ENCODE data around the gene INAVA. TPM values are rescaled to one million over a fixed set of nuclear protein-coding genes. Genes with fewer than 3 reads are reported as not detected.
"Not testable (repeated sequence)": the region's sequence is repeated elsewhere in the genome, so short reads cannot be mapped to it uniquely, and the experiment has no call there.

The INAVA gene
- total RNA-seq, 1 donor from 2014 or later = 0.45 TPM

DNA sequence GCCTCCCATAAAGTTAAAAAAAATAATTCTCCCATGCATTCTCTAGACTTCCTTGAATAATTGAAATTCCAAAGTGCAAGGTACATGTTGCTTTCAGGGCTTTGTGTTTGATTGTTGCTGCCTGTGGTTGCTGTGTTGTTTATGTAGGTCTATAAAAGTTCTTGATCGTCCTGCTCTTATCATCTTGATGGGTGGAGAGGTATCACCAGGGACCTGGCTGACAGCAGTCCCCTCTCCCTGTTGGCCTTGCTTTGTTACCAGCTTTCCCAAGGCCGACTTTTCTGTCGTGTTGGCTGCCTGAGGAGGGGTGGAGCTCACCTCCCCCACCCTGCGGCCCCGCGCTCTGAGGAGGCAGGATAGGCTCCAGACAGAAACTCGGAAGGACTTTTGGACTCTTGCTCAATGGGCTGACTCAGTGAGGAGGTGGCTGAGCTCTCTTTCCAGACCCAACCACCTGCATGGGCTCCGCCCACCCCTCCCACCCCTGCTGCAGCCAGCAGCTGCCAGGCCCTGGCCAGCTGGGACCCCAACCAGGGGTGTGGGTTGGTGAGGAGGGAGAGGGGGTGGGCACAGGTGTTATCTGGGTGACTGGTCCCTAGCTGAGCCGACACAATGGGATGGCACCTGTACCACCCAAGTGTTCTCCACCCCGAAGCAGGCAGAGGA is 2.0 kb downstream of the INAVA start:
- peak; percentile 58 for DNase-seq (ENCODE audit: low spot score)
- peak; percentile 83 for ATAC-seq

DNA sequence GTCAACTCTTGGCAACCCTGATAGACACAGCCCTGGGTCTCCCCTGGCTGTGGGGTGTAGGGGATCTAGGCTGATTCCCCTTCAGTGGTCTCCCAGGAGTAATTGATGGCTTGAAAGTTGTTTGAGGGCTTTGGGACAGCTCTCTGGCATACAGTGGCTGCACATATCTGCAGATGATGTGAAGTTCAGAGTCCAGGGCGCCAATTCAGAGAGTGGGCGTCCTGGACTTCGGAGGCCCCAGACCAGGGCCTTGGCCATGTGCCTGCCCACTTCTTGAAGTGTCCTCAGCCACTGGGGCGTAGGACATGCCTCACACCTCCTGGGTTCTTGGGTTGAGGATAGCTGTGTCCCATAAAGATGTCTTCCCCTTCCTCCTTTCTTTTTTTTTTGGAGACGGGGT is 2.6 kb downstream of the INAVA start:
- no peak for DNase-seq (ENCODE audit: low spot score)
- no peak for ATAC-seq

DNA sequence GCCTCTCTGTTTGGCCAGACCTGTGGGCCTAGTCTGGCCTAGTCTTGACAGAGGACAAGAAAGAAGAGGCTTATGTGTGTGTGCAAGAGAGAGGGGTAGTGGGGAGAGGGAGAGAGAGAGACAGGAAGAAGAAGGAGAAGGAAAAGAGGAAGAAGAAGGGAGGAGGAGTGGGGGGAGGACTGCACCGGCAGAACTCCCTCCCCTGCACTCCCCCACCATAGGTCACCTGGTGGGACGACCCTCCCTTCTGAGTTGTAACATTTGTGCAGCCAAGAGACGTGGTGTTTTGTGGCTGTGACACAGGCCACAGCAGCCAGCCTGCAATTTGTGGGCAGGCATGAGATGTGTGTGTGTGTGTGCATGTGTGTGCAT is 4.3 kb downstream of the INAVA start:
- DNase-seq (ENCODE audit: low spot score) = no peak
- ATAC-seq = no peak

- ATAC-seq (no peak), DNase-seq (ENCODE audit: low spot score) (no peak)
Observed at GRCh38 chr1:200899451-200899915, 4.8 kb downstream of the INAVA start.

- ATAC-seq (no peak), DNase-seq (ENCODE audit: low spot score) (no peak)
Observed at GRCh38 chr1:200899954-200900867, 5.5 kb downstream of the INAVA start.

DNA sequence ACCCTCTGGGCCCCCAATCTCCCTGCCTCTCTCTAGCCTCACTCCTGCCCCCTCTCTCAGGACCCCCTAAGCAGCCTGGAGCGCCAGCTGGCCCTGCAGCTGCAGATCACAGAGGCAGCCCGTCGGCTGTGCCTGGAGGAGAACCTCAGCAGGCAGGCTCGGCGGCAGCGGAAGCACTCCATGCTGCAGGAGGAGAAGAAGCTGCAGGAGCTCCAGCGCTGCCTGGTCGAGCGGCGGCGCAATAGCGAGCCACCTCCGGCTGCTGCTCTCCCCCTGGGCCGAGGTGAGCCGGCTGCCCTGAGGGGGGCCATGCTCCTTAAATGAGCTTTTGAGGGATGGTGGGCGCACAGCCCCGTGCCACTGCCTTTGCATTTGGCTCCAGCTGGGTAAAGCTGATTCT is 6.2 kb downstream of the INAVA start:
- DNase-seq (ENCODE audit: low spot score) (no peak), ATAC-seq (no peak)

DNA sequence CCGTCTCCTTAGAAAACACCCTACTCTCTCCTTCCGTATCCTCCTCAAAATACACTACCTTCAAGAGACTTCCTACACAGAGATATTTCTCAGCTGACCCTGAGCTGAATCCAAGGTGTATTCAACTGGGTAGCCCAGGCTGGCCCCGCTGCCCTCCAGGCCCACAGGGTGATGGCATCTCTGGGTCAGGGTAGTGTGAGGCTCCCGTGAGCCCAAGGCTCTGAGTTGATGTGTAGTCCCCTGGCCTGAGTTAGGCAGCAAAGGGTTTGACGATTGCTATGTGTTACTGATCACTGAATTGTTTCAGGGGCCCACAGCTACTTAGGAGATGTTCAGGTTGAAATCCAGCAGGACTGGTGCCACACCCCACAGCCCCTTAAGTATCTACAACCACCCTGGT is 6.7 kb downstream of the INAVA start:
- ATAC-seq (no peak), DNase-seq (ENCODE audit: low spot score) (no peak)

DNA sequence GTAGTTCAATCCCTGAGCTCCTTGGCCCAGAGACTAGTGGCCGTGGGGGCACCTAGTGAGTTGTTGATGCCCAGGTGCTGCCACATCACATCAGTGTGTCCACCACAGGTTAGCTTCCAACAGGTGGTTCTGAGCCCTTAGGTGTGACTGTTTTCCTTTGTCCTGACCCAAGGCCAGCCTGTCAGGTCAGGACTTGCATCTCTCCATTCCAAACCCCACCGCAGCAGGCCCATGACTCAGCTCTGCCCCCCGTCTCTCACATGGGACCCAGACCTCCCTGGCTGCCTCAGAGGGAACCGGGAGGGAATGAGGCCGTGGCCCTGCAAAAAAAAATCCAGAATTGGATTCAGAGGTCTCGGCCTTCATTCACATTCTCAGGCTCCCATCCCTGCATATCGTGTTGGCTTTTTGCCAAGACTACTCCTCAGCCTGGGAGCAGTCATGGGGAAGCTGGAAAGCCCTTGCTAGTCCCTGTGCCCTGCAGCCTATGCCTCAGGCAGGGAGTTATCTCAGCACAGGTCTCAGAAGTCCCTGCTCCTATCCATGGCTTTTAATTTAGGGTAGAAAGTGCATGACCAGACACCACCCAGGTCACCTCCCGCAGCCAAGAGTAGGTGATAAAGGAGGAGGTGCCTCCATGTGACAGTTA is 7.2 kb downstream of the INAVA start:
- no peak for DNase-seq (ENCODE audit: low spot score)

GRCh38 chr1:200903793-200904192 is 9.1 kb downstream of the INAVA start:
- DNase-seq (ENCODE audit: low spot score) (no peak), ATAC-seq (no peak)

More for the DNA sequence above, 7.2 kb downstream of the INAVA start:
- no peak for ATAC-seq

DNA sequence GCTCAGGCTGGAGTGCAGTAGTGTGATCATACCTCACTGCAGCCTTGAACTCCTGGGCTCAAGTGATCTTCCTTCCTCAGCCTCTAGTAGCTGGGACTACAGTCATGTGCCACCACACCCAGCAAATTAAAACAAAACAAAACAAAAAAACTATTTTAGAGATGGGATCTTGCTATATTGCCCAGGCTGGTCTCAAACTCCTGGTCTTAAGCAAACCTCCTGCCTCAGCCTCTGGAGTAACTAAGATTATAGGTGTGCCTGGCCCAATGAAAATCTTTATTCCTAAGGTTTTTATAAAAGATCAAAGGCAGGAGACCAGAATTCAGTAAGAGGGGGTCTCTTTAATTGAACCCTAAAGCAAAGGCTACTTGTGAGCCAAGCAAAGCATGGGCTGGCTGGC is 10.1 kb downstream of the INAVA start:
- DNase-seq (ENCODE audit: low spot score) (no peak), ATAC-seq (no peak)

- no peak for DNase-seq (ENCODE audit: low spot score)
- no peak for ATAC-seq
Observed at GRCh38 chr1:200905411-200906052, 10.8 kb downstream of the INAVA start.

DNA sequence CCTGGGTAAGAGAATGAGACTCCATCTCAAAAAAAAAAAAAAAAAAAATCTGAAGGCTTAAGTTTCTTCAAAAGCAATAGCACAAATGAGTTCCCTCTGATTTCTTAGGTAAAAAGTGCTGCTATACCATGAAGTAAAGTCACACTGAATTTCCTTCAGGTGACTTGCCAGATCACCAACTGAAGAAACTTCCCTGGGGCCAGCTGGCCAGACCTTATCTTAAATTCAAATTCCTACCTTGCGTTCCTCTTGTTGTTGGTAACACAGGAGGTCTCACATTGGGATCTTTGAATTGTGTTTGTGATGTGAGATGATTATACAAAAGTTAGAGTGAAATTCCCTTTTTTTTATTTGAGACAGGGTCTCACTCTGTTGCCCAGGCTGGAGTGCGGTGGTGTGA is 11.8 kb downstream of the INAVA start:
- DNase-seq (ENCODE audit: low spot score) = no peak
- no peak for ATAC-seq

DNA sequence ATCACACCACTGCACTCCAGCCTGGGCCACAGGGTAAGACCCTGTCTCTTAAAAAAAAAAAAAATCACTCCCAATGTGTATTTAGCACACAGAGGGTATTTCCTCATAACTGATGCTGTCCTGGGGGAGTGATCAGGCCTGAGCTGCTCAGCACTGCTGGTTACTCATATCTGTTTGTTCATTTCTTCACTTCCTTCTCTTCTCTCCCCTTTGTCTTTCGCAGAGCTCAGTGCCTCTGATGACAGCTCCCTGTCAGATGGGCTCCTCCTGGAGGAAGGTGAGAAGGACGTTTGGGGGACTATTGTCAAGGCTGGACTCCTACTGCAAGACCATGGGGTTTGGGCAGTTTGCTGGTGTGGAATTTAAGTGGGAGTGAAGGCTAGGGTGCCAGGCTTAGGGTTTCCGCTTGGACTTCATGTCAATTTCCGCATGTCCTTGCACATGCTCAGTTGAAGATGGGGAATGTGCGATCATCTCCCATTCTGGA is 13.0 kb downstream of the INAVA start:
- DNase-seq (ENCODE audit: low spot score) (no peak), ATAC-seq (no peak)

GRCh38 chr1:200908191-200908868 is 13.6 kb downstream of the INAVA start:
- DNase-seq (ENCODE audit: low spot score) (no peak), ATAC-seq (no peak)

DNA sequence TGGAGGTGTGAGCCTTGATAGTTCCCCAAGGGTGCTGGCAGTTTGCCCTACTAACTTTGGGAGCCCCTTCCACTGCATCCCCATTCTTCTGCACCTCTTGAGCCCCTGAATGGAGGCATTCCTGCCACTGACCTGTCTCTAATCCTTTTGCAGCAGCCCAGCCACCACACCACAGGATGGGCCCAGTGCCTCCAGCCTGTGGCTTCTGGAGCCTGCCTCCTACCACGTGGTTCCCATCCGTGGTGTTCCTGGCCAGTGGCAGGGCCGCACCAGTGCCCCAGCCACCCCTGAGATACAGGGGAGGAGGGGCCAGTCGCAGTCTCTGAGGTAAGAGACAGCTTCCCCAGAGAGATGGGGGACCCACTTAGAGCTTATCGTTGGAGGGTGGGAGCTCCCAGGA is 14.4 kb downstream of the INAVA start:
- DNase-seq (ENCODE audit: low spot score) = no peak
- ATAC-seq = no peak

DNA sequence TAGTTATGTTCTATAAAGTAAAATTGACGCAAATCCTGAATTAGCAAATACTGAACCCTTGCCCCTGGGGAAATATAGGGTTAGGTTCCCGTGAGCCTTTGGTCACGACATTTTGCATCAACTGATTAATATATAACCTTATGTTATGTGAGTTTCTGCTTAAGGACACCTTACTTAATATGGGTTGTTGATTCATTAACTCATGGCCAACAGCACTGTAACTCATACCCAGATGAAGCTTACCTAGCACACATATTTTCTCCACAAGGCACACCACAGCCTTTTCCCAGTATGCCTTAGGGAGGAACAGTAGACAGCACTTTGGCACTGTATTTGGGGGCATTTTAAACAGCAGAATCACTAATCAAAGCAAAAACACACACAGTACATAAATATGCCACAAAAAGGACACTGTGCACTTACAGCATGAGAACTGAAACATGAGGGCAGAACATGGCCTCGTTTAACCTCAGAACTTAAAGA is 15.1 kb downstream of the INAVA start:
- ATAC-seq (no peak), DNase-seq (ENCODE audit: low spot score) (no peak)

GRCh38 chr1:200911361-200911760 is 16.7 kb downstream of the INAVA start:
- DNase-seq (ENCODE audit: low spot score) = no peak
- ATAC-seq = no peak

- DNase-seq (ENCODE audit: low spot score); ATAC-seq: not testable (repeated sequence)
Observed at GRCh38 chr1:200911936-200912335, 17.2 kb downstream of the INAVA start.

- ATAC-seq = no peak
- DNase-seq (ENCODE audit: low spot score) = no peak
Observed at GRCh38 chr1:200912737-200913407, 18.2 kb downstream of the INAVA start.

DNA sequence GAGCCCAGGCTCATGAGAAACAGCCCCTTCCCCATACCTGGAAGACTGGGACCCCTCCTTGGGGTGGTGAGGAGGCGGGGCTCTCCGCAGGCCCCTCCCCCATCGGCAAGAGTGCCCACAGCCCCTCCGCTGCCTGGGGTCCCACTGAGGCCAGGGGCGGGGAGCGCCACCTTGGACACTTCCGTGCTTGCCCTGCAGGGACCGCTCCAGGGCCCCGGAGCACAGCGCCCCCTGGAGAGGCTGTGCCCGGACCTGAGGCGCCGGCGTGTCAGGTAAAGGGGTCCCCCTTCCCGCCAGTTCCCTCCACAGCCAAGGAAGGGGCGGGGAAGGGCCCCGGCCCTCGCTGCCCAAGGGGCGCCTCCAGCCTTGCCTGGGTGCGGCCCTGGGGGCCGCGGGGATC is 21.5 kb downstream of the INAVA start:
- DNase-seq (ENCODE audit: low spot score) (no peak), ATAC-seq (no peak)

All from left lobe of liver (tissue), 2 donors.